Stomach (tissue), 9 donors: ENCODE measurements around the gene DPP6. TPM values are rescaled to one million over a fixed set of nuclear protein-coding genes. Genes with fewer than 3 reads are reported as not detected.

Experiments
- DNase-seq, 2 donors: peaks; one replicate each; pipeline versions ENCODE4 v3.0.0 to v3.0.0-alpha.2; 2013 to 2019
- H3K27ac ChIP-seq, 5 donors: fragments of 200-600 bp in 4 of 5; sonication (generic) in 4 of 5; one replicate each; pipeline ENCODE4 v1.5.1; 2013 to 2019; ENCODE audit warnings: mild to moderate bottlenecking in 1 of 5, moderate library complexity in 1 of 5
- H3K27me3 ChIP-seq, 3 donors: fragments of 200-600 bp; sonication (generic); one replicate each; pipeline ENCODE4 v1.5.1; 2017 to 2019; ENCODE audit warnings: mixed run types in 1 of 3
- H3K36me3 ChIP-seq, 4 donors: fragments of 200-600 bp; sonication (generic); 1 replicate in 3 of 4; 2 replicates in 1 of 4; pipeline ENCODE4 v1.5.1; 2016 to 2019
- H3K4me1 ChIP-seq, 4 donors: fragments of 200-600 bp; sonication (generic); one replicate each; pipeline ENCODE4 v1.5.1; 2016 to 2019
- H3K4me3 ChIP-seq, 4 donors: fragments of 200-600 bp; sonication (generic) in 3 of 4; one replicate each; pipeline ENCODE4 v1.5.1; 2016 to 2019; ENCODE audit warnings: mild to moderate bottlenecking in 1 of 4
- H3K9me3 ChIP-seq, 4 donors: fragments of 200-600 bp; sonication (generic); one replicate each; pipeline ENCODE4 v1.5.1; 2016 to 2019
- EP300 ChIP-seq: sonication (generic); formaldehyde crosslinking; IDR thresholded peaks from one replicate; pipeline ENCODE4 v1.6.1; 2017; ENCODE audit warnings: antibody characterized with exemption
- POLR2A ChIP-seq, 4 donors: fragments of 450-650 bp; IDR thresholded peaks; one replicate each; pipeline ENCODE4 v1.6.1; 2016; ENCODE audit warnings: antibody characterized with exemption in 4 of 4, control low read depth in 2 of 4, mild to moderate bottlenecking in 1 of 4, moderate library complexity in 1 of 4
- POLR2AphosphoS5 ChIP-seq, 3 donors: sonication (generic); formaldehyde crosslinking; IDR thresholded peaks; one replicate each; pipeline ENCODE4 v1.6.1; 2016; ENCODE audit warnings: antibody characterized with exemption in 3 of 3
- WGBS, 5 donors: extraction: QIAGEN DNeasy Blood & Tissue Kit in 3 of 5; methylation state at CpG; one replicate each; pipeline versions ENCODE4 v1.1.5 to v1.1.7; 2013 to 2018; 5-methylcytosine and 5-hydroxymethylcytosine counted together
- intact Hi-C: fragments of 100-400 bp; cut with DNase I; formaldehyde crosslinking; loops from one replicate; pipeline ENCODE4 v1.15.1; 2023; ENCODE audit warnings: low total_unique reads
- polyA plus RNA-seq, 3 donors: library from polyadenylated mRNA; stranded (reverse); fragments of 200-250 nt; gene quantifications; one replicate each; pipeline ENCODE4 v1.2.3, GENCODE V29; 2013
- total RNA-seq, 5 donors: library from RNA; depleted of rRNA; stranded (reverse); fragments of >200 nt; gene quantifications; one replicate each; pipeline versions ENCODE4 v1.1.0 to v1.2.3, GENCODE V29; 2014 to 2016
- TF ChIP-seq, protein P1 (sequence below), 7 experiments: fragments of 450-650 bp in 4 of 7; fragments of 200-600 bp in 3 of 7; sonication (generic) in 3 of 7; IDR thresholded peaks; one replicate each; pipeline ENCODE4 v1.5.1; 2016 to 2019; ENCODE audit warnings: antibody characterized with exemption in 7 of 7, control low read depth in 2 of 7, mild to moderate bottlenecking in 1 of 7
- donor health status: healthy with polysubstance abuse.
- donor health status: Bipolar disorder and iron deficiency.
- donor health status: healthy.

The DPP6 gene
- total and polyA plus RNA-seq, 8 donors = 0.15 to 29.8 (median 4.9) TPM

DNA sequence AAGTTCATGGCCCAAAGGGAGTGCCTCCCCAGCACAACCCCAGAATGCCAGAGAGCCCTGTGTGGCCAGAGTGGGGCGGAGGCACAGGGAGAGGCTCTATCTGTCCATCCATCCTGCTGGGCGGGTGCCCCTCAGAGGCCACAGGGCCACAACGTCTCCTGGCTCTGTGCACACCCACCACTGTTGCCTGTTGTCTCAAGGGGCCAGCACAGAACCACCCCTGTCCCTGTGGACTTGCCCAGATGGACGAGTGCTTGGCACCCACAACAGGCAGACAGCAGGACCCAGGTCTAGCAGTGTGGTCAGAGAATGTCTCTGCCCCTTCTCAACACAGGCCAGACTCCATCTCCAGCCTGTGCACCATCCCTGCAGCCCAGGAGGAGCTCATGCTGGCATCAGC is 857.9 kb downstream of the DPP6 start:
- Histone ChIP-seq H3K27me3 (peaks cover 0 to 34% (median 12%) of the 10 kb centered on the region in 3 donors), H3K27ac (no peak overlapping the region), H3K4me3 (no peak overlapping the region), H3K36me3 (no peaks in the 10 kb centered on the region), H3K4me1 (peaks cover 8 to 13% (median 12%) of the 10 kb centered on the region in 4 donors), H3K9me3 (peaks cover 5 to 17% (median 10%) of the 10 kb centered on the region in 4 donors)
- no peak for DNase-seq
- TF ChIP-seq EP300 = no peak
- TF ChIP-seq, protein P1, sequence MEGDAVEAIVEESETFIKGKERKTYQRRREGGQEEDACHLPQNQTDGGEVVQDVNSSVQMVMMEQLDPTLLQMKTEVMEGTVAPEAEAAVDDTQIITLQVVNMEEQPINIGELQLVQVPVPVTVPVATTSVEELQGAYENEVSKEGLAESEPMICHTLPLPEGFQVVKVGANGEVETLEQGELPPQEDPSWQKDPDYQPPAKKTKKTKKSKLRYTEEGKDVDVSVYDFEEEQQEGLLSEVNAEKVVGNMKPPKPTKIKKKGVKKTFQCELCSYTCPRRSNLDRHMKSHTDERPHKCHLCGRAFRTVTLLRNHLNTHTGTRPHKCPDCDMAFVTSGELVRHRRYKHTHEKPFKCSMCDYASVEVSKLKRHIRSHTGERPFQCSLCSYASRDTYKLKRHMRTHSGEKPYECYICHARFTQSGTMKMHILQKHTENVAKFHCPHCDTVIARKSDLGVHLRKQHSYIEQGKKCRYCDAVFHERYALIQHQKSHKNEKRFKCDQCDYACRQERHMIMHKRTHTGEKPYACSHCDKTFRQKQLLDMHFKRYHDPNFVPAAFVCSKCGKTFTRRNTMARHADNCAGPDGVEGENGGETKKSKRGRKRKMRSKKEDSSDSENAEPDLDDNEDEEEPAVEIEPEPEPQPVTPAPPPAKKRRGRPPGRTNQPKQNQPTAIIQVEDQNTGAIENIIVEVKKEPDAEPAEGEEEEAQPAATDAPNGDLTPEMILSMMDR (IDR thresholded peaks at IDR 0.05) = no peak
- TF ChIP-seq POLR2AphosphoS5 (IDR thresholded peaks at IDR 0.05) = no peak
- TF ChIP-seq POLR2A (IDR thresholded peaks at IDR 0.05) = no peak
- 38 to 100% (median 67%) methylated on average over 1 to 4 of the region's 4 CpGs for WGBS, 5 donors
- intact Hi-C loops = no loop called here

DNA sequence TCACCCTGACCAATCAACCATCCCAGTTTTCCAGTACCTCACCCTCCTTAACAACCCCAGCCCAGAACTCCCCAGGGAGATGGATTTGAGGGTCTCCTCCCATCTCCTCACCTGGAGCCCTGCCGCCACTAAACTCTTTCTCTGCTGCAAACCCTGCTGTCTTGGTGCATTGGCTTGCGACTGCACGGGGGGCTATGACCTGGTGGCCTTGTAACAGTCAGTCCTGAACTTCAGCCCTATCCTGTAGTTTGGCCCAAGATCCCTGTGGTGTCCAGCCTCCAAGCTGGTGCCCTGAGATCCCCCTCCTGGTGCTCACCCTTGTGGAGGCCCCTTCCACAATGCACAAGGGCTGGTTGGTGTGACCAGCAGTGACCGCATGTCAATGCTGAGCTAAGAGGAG is 858.8 kb downstream of the DPP6 start:
- 87 to 100% (median 96%) methylated on average over 4 of the region's 4 CpGs for WGBS, 5 donors
- no peak overlapping the region for H3K4me3 ChIP-seq
- intact Hi-C loops = no loop called here

GRCh38 chr7:154911411-154911810 is 859.2 kb downstream of the DPP6 start:
- Histone ChIP-seq H3K36me3 (no peaks in the 10 kb centered on the region), H3K9me3 (peaks cover 5 to 17% (median 10%) of the 10 kb centered on the region in 4 donors), H3K27ac (no peak overlapping the region), H3K27me3 (peaks cover 0 to 41% (median 15%) of the 10 kb centered on the region in 3 donors), H3K4me3 (no peak overlapping the region), H3K4me1 (peaks cover 8 to 13% (median 12%) of the 10 kb centered on the region in 4 donors)
- 24 to 94% (median 90%) methylated on average over 2 of the region's 2 CpGs for WGBS, 5 donors
- no peak for DNase-seq
- intact Hi-C loops = no loop called here
- TF ChIP-seq, protein P1 (IDR thresholded peaks at IDR 0.05) = no peak

More for the DNA sequence above, 858.8 kb downstream of the DPP6 start:
- Histone ChIP-seq H3K4me1 (peaks cover 8 to 13% (median 12%) of the 10 kb centered on the region in 4 donors), H3K27me3 (peaks cover 0 to 41% (median 15%) of the 10 kb centered on the region in 3 donors), H3K27ac (no peak overlapping the region), H3K9me3 (peaks cover 5 to 17% (median 10%) of the 10 kb centered on the region in 4 donors), H3K36me3 (no peaks in the 10 kb centered on the region)
- TF ChIP-seq POLR2A (IDR thresholded peaks at IDR 0.05) (no peak), EP300 (no peak), POLR2AphosphoS5 (IDR thresholded peaks at IDR 0.05) (no peak)
- TF ChIP-seq, protein P1 (IDR thresholded peaks at IDR 0.05) = no peak
- DNase-seq = no peak

DNA sequence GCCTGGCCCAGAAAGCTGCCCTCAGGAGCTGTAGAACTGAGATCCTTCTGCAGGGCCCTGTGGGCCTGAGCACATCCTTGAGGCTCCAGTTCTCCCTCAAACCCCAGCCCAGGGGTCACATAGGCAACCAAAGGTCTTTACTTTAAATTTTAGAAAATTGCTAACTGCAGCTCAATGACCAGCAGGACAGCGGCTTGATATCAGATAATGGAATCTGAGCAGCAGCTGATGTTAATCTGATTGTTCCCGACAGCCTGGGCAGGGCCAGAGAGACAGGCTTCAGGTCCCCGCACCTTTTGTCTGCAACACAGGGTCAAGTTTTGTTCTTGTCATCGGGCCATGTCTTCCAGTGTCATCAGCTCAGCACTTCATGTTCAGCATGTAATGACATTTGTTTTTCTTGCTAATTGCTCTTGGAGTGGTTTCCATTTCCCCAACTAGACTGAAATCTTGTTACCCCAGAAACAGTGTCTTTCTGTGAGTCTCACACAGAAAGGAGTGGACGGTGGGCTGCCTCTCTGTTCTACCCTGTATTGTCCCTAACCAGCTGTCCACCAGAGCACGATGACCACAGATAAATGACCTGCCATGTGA is 859.8 kb downstream of the DPP6 start:
- Histone ChIP-seq H3K4me3 (no peak overlapping the region), H3K36me3 (no peaks in the 10 kb centered on the region), H3K9me3 (peaks cover 5 to 16% (median 10%) of the 10 kb centered on the region in 4 donors), H3K27me3 (peaks cover 0 to 39% (median 15%) of the 10 kb centered on the region in 3 donors), H3K4me1 (peaks cover 8 to 13% (median 12%) of the 10 kb centered on the region in 4 donors), H3K27ac (no peak overlapping the region)
- 85 to 92% (median 88%) methylated on average over 6 of the region's 6 CpGs for WGBS, 5 donors
- TF ChIP-seq EP300 (no peak), POLR2A (IDR thresholded peaks at IDR 0.05) (no peak), POLR2AphosphoS5 (IDR thresholded peaks at IDR 0.05) (no peak)
- TF ChIP-seq, protein P1 (IDR thresholded peaks at IDR 0.05) = no peak
- DNase-seq = no peak
- intact Hi-C loops = no loop called here
